Activated naive CD8-positive, alpha-beta T cell treated with anti-CD3 and anti-CD28 coated beads, Interleukin-2, amount 50 U/mL, for 24 hours (primary cell): ENCODE results near the gene BUD31.
A peak's percentile ranks its signal among the peaks of the same experiment; 100 is the strongest.
"Not testable (repeated sequence)": the region's sequence is repeated elsewhere in the genome, so short reads cannot be mapped to it uniquely, and the experiment has no call there.

Experiments used
- ATAC-seq: fragments of 150-1000 bp; cut with Tn5 transposase; one replicate; pipeline ENCODE4 v1.10.0; 2021
- DNase-seq: peaks from one replicate; pipeline ENCODE4 v3.0.0; 2021
- H3K27ac Mint-ChIP-seq: one replicate; pipeline ENCODE4 v1.8.0; 2021; ENCODE audit warnings: mild to moderate bottlenecking, mixed read lengths
- H3K27me3 Mint-ChIP-seq: one replicate; pipeline ENCODE4 v1.8.0; 2021; ENCODE audit warnings: mixed read lengths
- H3K36me3 Mint-ChIP-seq: one replicate; pipeline ENCODE4 v1.8.0; 2021; ENCODE audit warnings: low read depth, mixed read lengths
- H3K4me1 Mint-ChIP-seq: one replicate; pipeline ENCODE4 v1.8.0; 2021; ENCODE audit warnings: mixed read lengths
- H3K4me3 Mint-ChIP-seq: one replicate; pipeline ENCODE4 v1.8.0; 2021; ENCODE audit warnings: mild to moderate bottlenecking, moderate library complexity, mixed read lengths
- H3K9me3 Mint-ChIP-seq: one replicate; pipeline ENCODE4 v1.8.0; 2021; ENCODE audit warnings: mixed read lengths

Gene BUD31

GRCh38 chr7:99387239-99387635 lies 21.5 kb upstream of the BUD31 start:
- H3K4me1 Mint-ChIP-seq = peaks cover 33% of the 10 kb centered on the region
- not testable (repeated sequence) for DNase-seq, ATAC-seq, H3K9me3 Mint-ChIP-seq, H3K4me3 Mint-ChIP-seq, H3K27me3 Mint-ChIP-seq
- H3K27ac Mint-ChIP-seq = peak overlapping the region; percentile 49
- H3K36me3 Mint-ChIP-seq = peaks cover 47% of the 10 kb centered on the region

- no peaks in the 10 kb centered on the region for H3K9me3 Mint-ChIP-seq
- no peak overlapping the region for H3K27ac Mint-ChIP-seq
- peaks cover 48% of the 10 kb centered on the region for H3K36me3 Mint-ChIP-seq
These were observed 20.9 kb upstream of the BUD31 start for GRCh38 chr7:99387912-99388311.

GRCh38 chr7:99389772-99390171 lies 19.0 kb upstream of the BUD31 start:
- H3K27me3 Mint-ChIP-seq = no peaks in the 10 kb centered on the region
- H3K4me1 Mint-ChIP-seq = peaks cover 31% of the 10 kb centered on the region
- DNase-seq (no peak), ATAC-seq (no peak)
- H3K9me3 Mint-ChIP-seq = no peaks in the 10 kb centered on the region
- H3K36me3 Mint-ChIP-seq = peaks cover 57% of the 10 kb centered on the region
- H3K27ac Mint-ChIP-seq = no peak overlapping the region
- no peak overlapping the region for H3K4me3 Mint-ChIP-seq

More at GRCh38 chr7:99387912-99388311, 20.9 kb upstream of the BUD31 start:
- Mint-ChIP-seq H3K4me3 (no peak overlapping the region), H3K4me1 (peaks cover 35% of the 10 kb centered on the region), H3K27me3 (no peaks in the 10 kb centered on the region)
- DNase-seq (no peak), ATAC-seq (no peak)

GRCh38 chr7:99390941-99391602 lies 17.7 kb upstream of the BUD31 start:
- no peak overlapping the region for H3K27ac Mint-ChIP-seq
- no peaks in the 10 kb centered on the region for H3K27me3 Mint-ChIP-seq
- H3K36me3 Mint-ChIP-seq = peaks cover 62% of the 10 kb centered on the region
- DNase-seq (no peak), ATAC-seq (no peak)
- H3K4me3 Mint-ChIP-seq = no peak overlapping the region
- H3K9me3 Mint-ChIP-seq = no peaks in the 10 kb centered on the region
- H3K4me1 Mint-ChIP-seq = peaks cover 28% of the 10 kb centered on the region

GRCh38 chr7:99392046-99392445 lies 16.7 kb upstream of the BUD31 start:
- no peaks in the 10 kb centered on the region for H3K27me3 Mint-ChIP-seq
- no peaks in the 10 kb centered on the region for H3K9me3 Mint-ChIP-seq
- H3K4me1 Mint-ChIP-seq = peaks cover 26% of the 10 kb centered on the region
- no peak for DNase-seq
- peak overlapping the region; percentile 59 for H3K27ac Mint-ChIP-seq
- H3K4me3 Mint-ChIP-seq = no peak overlapping the region
- peaks cover 57% of the 10 kb centered on the region for H3K36me3 Mint-ChIP-seq
- no peak for ATAC-seq

- peak overlapping the region; percentile 46 for H3K4me3 Mint-ChIP-seq
- peaks cover 59% of the 10 kb centered on the region for H3K36me3 Mint-ChIP-seq
- ATAC-seq = peak; percentile 77
- H3K4me1 Mint-ChIP-seq = peaks cover 27% of the 10 kb centered on the region
- no peaks in the 10 kb centered on the region for H3K9me3 Mint-ChIP-seq
- H3K27me3 Mint-ChIP-seq = no peaks in the 10 kb centered on the region
- peak overlapping the region; percentile 80 for H3K27ac Mint-ChIP-seq
- DNase-seq = peak; percentile 76
These were observed 16.0 kb upstream of the BUD31 start for GRCh38 chr7:99392659-99393354.

- no peaks in the 10 kb centered on the region for H3K27me3 Mint-ChIP-seq
- peak overlapping the region; percentile 80 for H3K27ac Mint-ChIP-seq
- H3K4me1 Mint-ChIP-seq = peaks cover 29% of the 10 kb centered on the region
- no peak for DNase-seq
- peaks cover 58% of the 10 kb centered on the region for H3K36me3 Mint-ChIP-seq
- peak overlapping the region; percentile 46 for H3K4me3 Mint-ChIP-seq
- no peak for ATAC-seq
- H3K9me3 Mint-ChIP-seq = no peaks in the 10 kb centered on the region
These were observed 15.2 kb upstream of the BUD31 start for GRCh38 chr7:99393355-99394187.

GRCh38 chr7:99394188-99394502 lies 14.6 kb upstream of the BUD31 start:
- Mint-ChIP-seq H3K9me3 (no peaks in the 10 kb centered on the region), H3K27ac (no peak overlapping the region), H3K4me1 (peaks cover 29% of the 10 kb centered on the region), H3K36me3 (peaks cover 61% of the 10 kb centered on the region), H3K27me3 (no peaks in the 10 kb centered on the region), H3K4me3 (no peak overlapping the region)
- ATAC-seq (no peak), DNase-seq (no peak)

- peaks cover 29% of the 10 kb centered on the region for H3K4me1 Mint-ChIP-seq
- no peaks in the 10 kb centered on the region for H3K9me3 Mint-ChIP-seq
- ATAC-seq (no peak), DNase-seq (no peak)
- peaks cover 62% of the 10 kb centered on the region for H3K36me3 Mint-ChIP-seq
- H3K27ac Mint-ChIP-seq = peak overlapping the region; percentile 39
- no peaks in the 10 kb centered on the region for H3K27me3 Mint-ChIP-seq
- no peak overlapping the region for H3K4me3 Mint-ChIP-seq
These were observed 13.0 kb upstream of the BUD31 start for GRCh38 chr7:99395616-99396327.

- H3K36me3 Mint-ChIP-seq = peaks cover 62% of the 10 kb centered on the region
- peaks cover 29% of the 10 kb centered on the region for H3K4me1 Mint-ChIP-seq
- DNase-seq (no peak), ATAC-seq (no peak)
- peak overlapping the region; percentile 72 for H3K27ac Mint-ChIP-seq
- H3K9me3 Mint-ChIP-seq = no peaks in the 10 kb centered on the region
- no peaks in the 10 kb centered on the region for H3K27me3 Mint-ChIP-seq
- H3K4me3 Mint-ChIP-seq = no peak overlapping the region
These were observed 12.1 kb upstream of the BUD31 start for GRCh38 chr7:99396418-99397296.

- Mint-ChIP-seq H3K4me1 (peaks cover 25% of the 10 kb centered on the region), H3K36me3 (peaks cover 60% of the 10 kb centered on the region), H3K27me3 (no peaks in the 10 kb centered on the region), H3K4me3 (peak overlapping the region; percentile 22), H3K9me3 (no peaks in the 10 kb centered on the region), H3K27ac (peak overlapping the region; percentile 74)
- ATAC-seq = no peak
- no peak for DNase-seq
These were observed 11.3 kb upstream of the BUD31 start for GRCh38 chr7:99397297-99397983.

GRCh38 chr7:99398891-99399445 lies 9.8 kb upstream of the BUD31 start:
- ATAC-seq = no peak
- H3K4me1 Mint-ChIP-seq = peaks cover 17% of the 10 kb centered on the region

GRCh38 chr7:99399597-99399996 lies 9.2 kb upstream of the BUD31 start:
- Mint-ChIP-seq H3K27ac (no peak overlapping the region), H3K27me3 (no peaks in the 10 kb centered on the region), H3K36me3 (peaks cover 56% of the 10 kb centered on the region), H3K4me1 (peaks cover 17% of the 10 kb centered on the region), H3K4me3 (no peak overlapping the region), H3K9me3 (no peaks in the 10 kb centered on the region)
- ATAC-seq = no peak
- no peak for DNase-seq

More at GRCh38 chr7:99398891-99399445, 9.8 kb upstream of the BUD31 start:
- peaks cover 58% of the 10 kb centered on the region for H3K36me3 Mint-ChIP-seq
- DNase-seq = no peak
- no peaks in the 10 kb centered on the region for H3K27me3 Mint-ChIP-seq
- H3K9me3 Mint-ChIP-seq = no peaks in the 10 kb centered on the region
- peak overlapping the region; percentile 74 for H3K27ac Mint-ChIP-seq
- H3K4me3 Mint-ChIP-seq = no peak overlapping the region
